IMR-90 (cell line): Measurements from ENCODE around the gene PDE8B. TPM values are rescaled to one million over a fixed set of nuclear protein-coding genes. Genes with fewer than 3 reads are reported as not detected.

Experiments
- ATAC-seq: fragments of 200-7000 bp; cut with Tn5 transposase; 2 replicates; pipeline ENCODE4 v1.9.1; 2020; ENCODE audit warnings: low read depth, mild to moderate bottlenecking, moderate library complexity
- BruUV-seq: library from RNA; stranded (reverse); fragments of 400-500 nt; replicated peaks from 2 replicates; lab custom pipeline; 2021; lab: Mats Ljungman, UMichigan
- CTCF ChIA-PET: fragments of 300-600 bp; formaldehyde crosslinking; extraction: SDS; loops from one replicate; lab custom pipeline; 2021; ENCODE audit warnings: antibody characterized with exemption; lab: Yijun Ruan, JAX
- POLR2A ChIA-PET: fragments of 300-600 bp; sonication (Branson Sonifier 250); formaldehyde crosslinking; loops from one replicate; lab custom pipeline; 2022; ENCODE audit warnings: antibody characterized with exemption; ENCODE audit not compliant: unreplicated experiment; lab: Charles Lee
- DNase-seq: peaks from one replicate; pipeline ENCODE4 v3.0.0; 2013
- H2AFZ ChIP-seq: replicated peaks from 2 replicates; pipeline ENCODE3; 2013; ENCODE audit warnings: low read length, mild to moderate bottlenecking; ENCODE audit not compliant: poor library complexity
- H2AK5ac ChIP-seq: 2 replicates; pipeline ENCODE4 v1.6.1; 2013; ENCODE audit warnings: low read depth, low read length, inconsistent platforms
- H2AK9ac ChIP-seq: replicated peaks from 2 replicates; pipeline ENCODE3; 2013; ENCODE audit warnings: mild to moderate bottlenecking, low read depth, low read length, moderate library complexity; ENCODE audit not compliant: poor library complexity
- H2BK120ac ChIP-seq: 2 replicates; pipeline ENCODE4 v1.6.1; 2013; ENCODE audit warnings: low read depth, low read length, inconsistent platforms
- H2BK15ac ChIP-seq: 3 replicates; pipeline ENCODE4 v1.6.1; 2013; ENCODE audit warnings: low read depth, low read length, inconsistent platforms
- H2BK20ac ChIP-seq: 2 replicates; pipeline ENCODE4 v1.6.1; 2013; ENCODE audit warnings: low read depth, mild to moderate bottlenecking, inconsistent platforms, low read length, moderate library complexity
- H2BK5ac ChIP-seq: 2 replicates; pipeline ENCODE4 v1.6.1; 2013; ENCODE audit warnings: mild to moderate bottlenecking, low read depth, low read length, inconsistent platforms; ENCODE audit not compliant: poor library complexity, severe bottlenecking
- H3K14ac ChIP-seq: replicated peaks from 2 replicates; pipeline ENCODE4 v1.6.1; 2013; ENCODE audit warnings: low read depth, low read length, inconsistent platforms
- H3K18ac ChIP-seq: 2 replicates; pipeline ENCODE4 v1.6.1; 2013; ENCODE audit warnings: low read depth, low read length, control low read depth
- H3K23ac ChIP-seq: 2 replicates; pipeline ENCODE4 v1.6.1; 2013; ENCODE audit warnings: low read depth, low read length, inconsistent platforms
- H3K27ac ChIP-seq: 2 replicates; pipeline ENCODE4 v1.5.1; 2013; ENCODE audit warnings: mild to moderate bottlenecking, control low read depth, low read length; ENCODE audit not compliant: insufficient read depth
- H3K27me3 ChIP-seq: 2 replicates; pipeline ENCODE4 v1.6.1; 2013; ENCODE audit warnings: low read length; ENCODE audit not compliant: control insufficient read depth, insufficient read depth
- H3K36me3 ChIP-seq: 2 replicates; pipeline ENCODE4 v1.6.1; 2013; ENCODE audit warnings: low read length, mixed read lengths; ENCODE audit not compliant: control insufficient read depth, insufficient read depth
- H3K4ac ChIP-seq: 2 replicates; pipeline ENCODE4 v1.6.1; 2013; ENCODE audit warnings: low read depth, low read length, inconsistent platforms
- H3K4me1 ChIP-seq: 2 replicates; pipeline ENCODE4 v1.6.1; 2013; ENCODE audit warnings: low read length, mixed read lengths; ENCODE audit not compliant: control insufficient read depth, insufficient read depth
- H3K4me2 ChIP-seq: 2 replicates; pipeline ENCODE4 v1.6.1; 2013; ENCODE audit warnings: low read depth, mild to moderate bottlenecking, control low read depth, low read length, moderate library complexity
- H3K4me3 ChIP-seq: 2 replicates; pipeline ENCODE4 v1.5.1; 2013; ENCODE audit warnings: low read depth, mild to moderate bottlenecking, control low read depth, low read length, moderate library complexity; ENCODE audit not compliant: insufficient read depth
- H3K56ac ChIP-seq: 2 replicates; pipeline ENCODE4 v1.6.1; 2013; ENCODE audit warnings: low read length, inconsistent platforms; ENCODE audit not compliant: insufficient read depth; ENCODE audit errors: extremely low read depth
- H3K79me1 ChIP-seq, 2 experiments: 2 replicates each; pipeline ENCODE4 v1.6.1; 2013; ENCODE audit warnings: low read length in 2 of 2, inconsistent platforms in 1 of 2, low read depth in 1 of 2
- H3K9ac ChIP-seq: 2 replicates; pipeline ENCODE4 v1.6.1; 2013; ENCODE audit warnings: low read depth, low read length, control low read depth
- H3K9me1 ChIP-seq: 2 replicates; pipeline ENCODE4 v1.6.1; 2013; ENCODE audit warnings: low read length, inconsistent platforms; ENCODE audit not compliant: insufficient read depth
- H3K9me3 ChIP-seq: 2 replicates; pipeline ENCODE4 v1.6.1; 2013; ENCODE audit warnings: low read length; ENCODE audit not compliant: control insufficient read depth, insufficient read depth
- H4K20me1 ChIP-seq: 2 replicates; pipeline ENCODE4 v1.6.1; 2013; ENCODE audit warnings: low read length, inconsistent platforms; ENCODE audit not compliant: insufficient read depth
- H4K5ac ChIP-seq: 2 replicates; pipeline ENCODE4 v1.6.1; 2013; ENCODE audit warnings: mild to moderate bottlenecking, low read depth, low read length, control low read depth
- H4K8ac ChIP-seq, 2 experiments: 2 replicates each; pipeline ENCODE4 v1.6.1; 2013; ENCODE audit warnings: low read depth in 2 of 2, low read length in 2 of 2, control low read depth in 1 of 2, inconsistent platforms in 1 of 2
- H4K91ac ChIP-seq: 2 replicates; pipeline ENCODE4 v1.6.1; 2013; ENCODE audit warnings: low read depth, low read length, inconsistent platforms; ENCODE audit not compliant: insufficient read depth
- BHLHE40 ChIP-seq: fragments of 150-350 bp; IDR thresholded peaks from 2 replicates; pipeline ENCODE4 v1.6.1; 2016; ENCODE audit warnings: mild to moderate bottlenecking, low read depth, low read length
- CEBPB ChIP-seq: IDR thresholded peaks from 2 replicates; pipeline ENCODE4 v1.6.1; 2012; ENCODE audit warnings: low read depth, low read length, improper control_type of control experiment
- CHD1 ChIP-seq: IDR thresholded peaks from 2 replicates; pipeline ENCODE4 v1.6.1; 2012; ENCODE audit warnings: low read depth, low read length, improper control_type of control experiment
- FOS ChIP-seq: fragments of 150-350 bp; IDR thresholded peaks from 2 replicates; pipeline ENCODE4 v1.6.1; 2016; ENCODE audit warnings: low read depth, low read length
- MAZ ChIP-seq: IDR thresholded peaks from 2 replicates; pipeline ENCODE4 v1.6.1; 2012; ENCODE audit warnings: low read depth, mild to moderate bottlenecking, low read length, improper control_type of control experiment, moderate library complexity, borderline replicate concordance
- MXI1 ChIP-seq: IDR thresholded peaks from 2 replicates; pipeline ENCODE4 v1.6.1; 2012; ENCODE audit warnings: low read depth, mild to moderate bottlenecking, low read length, moderate library complexity, borderline replicate concordance
- NFE2L2 ChIP-seq: fragments of 150-350 bp; IDR thresholded peaks from 2 replicates; pipeline ENCODE4 v1.6.1; 2016; ENCODE audit warnings: low read depth, mild to moderate bottlenecking, low read length
- POLR2A ChIP-seq: IDR thresholded peaks from 2 replicates; pipeline ENCODE4 v1.6.1; 2012; ENCODE audit warnings: mild to moderate bottlenecking, low read depth, low read length
- RAD21 ChIP-seq: IDR thresholded peaks from 2 replicates; pipeline ENCODE4 v1.6.1; 2012; ENCODE audit warnings: low read length, improper control_type of control experiment
- RCOR1 ChIP-seq: IDR thresholded peaks from 2 replicates; pipeline ENCODE4 v1.6.1; 2012; ENCODE audit warnings: mild to moderate bottlenecking, low read length, improper control_type of control experiment; ENCODE audit not compliant: insufficient replicate concordance
- RFX5 ChIP-seq: IDR thresholded peaks from 2 replicates; pipeline ENCODE4 v1.8.0; 2012; ENCODE audit warnings: low read depth, mild to moderate bottlenecking, low read length, moderate library complexity
- SMC3 ChIP-seq: fragments of 150-350 bp; IDR thresholded peaks from 2 replicates; pipeline ENCODE4 v1.6.1; 2016; ENCODE audit warnings: low read depth, mild to moderate bottlenecking, antibody characterized with exemption, low read length, moderate library complexity
- WGBS, 2 experiments: methylation state at CpG; one replicate each; pipeline versions ENCODE4 v1.1.5 to v1.1.7; 2013; ENCODE audit warnings: missing lambda C conversion rate in 2 of 2; ENCODE audit not compliant: insufficient read length in 1 of 2; ENCODE audit errors: extremely low coverage in 2 of 2; 5-methylcytosine and 5-hydroxymethylcytosine counted together
- dilution Hi-C: fragments of 300-500 bp; cut with HindIII; formaldehyde crosslinking; loops from one replicate; pipeline ENCODE4 v1.14.3; 2018; ENCODE audit warnings: low sequenced_read_pairs; ENCODE audit not compliant: unreplicated experiment
- in situ Hi-C: fragments of 300-500 bp; cut with MboI; formaldehyde crosslinking; loops from 3 replicates; pipeline ENCODE4 v1.14.3; 2019; ENCODE audit warnings: low sequenced_read_pairs, inconsistent platforms, mixed read lengths
- intact Hi-C: fragments of 100-400 bp; cut with micrococcal nuclease; formaldehyde crosslinking; loops from 2 replicates; pipeline ENCODE4 v1.10.0; 2022
- polyA plus RNA-seq, 3 experiments: library from polyadenylated mRNA; depleted of rRNA; stranded (reverse); fragments of >200 nt; gene quantifications; 2 replicates each; pipeline ENCODE4 v1.2.3, GENCODE V29; 2012; ENCODE audit warnings: low replicate concordance in 1 of 3
- total RNA-seq: library from RNA; depleted of rRNA; stranded (reverse); fragments of >200 nt; gene quantifications from 2 replicates; pipeline ENCODE4 v1.2.3, GENCODE V29; 2012
- TF ChIP-seq, protein P1 (sequence below): fragments of 150-350 bp; IDR thresholded peaks from 2 replicates; pipeline ENCODE4 v1.6.1; 2016; ENCODE audit warnings: low read depth, mild to moderate bottlenecking, low read length, moderate library complexity, borderline replicate concordance
- TF ChIP-seq, protein P2 (sequence below): fragments of 150-350 bp; IDR thresholded peaks from 2 replicates; pipeline ENCODE4 v1.6.1; 2017; ENCODE audit warnings: mild to moderate bottlenecking, antibody characterized with exemption, low read length, low read depth
- TF ChIP-seq, protein P3 (sequence below): conservative IDR thresholded peaks from 2 replicates; pipeline ENCODE4 v1.5.1; 2012; ENCODE audit warnings: mild to moderate bottlenecking, low read depth, low read length, improper control_type of control experiment

PDE8B gene
- total and polyA plus RNA-seq, 2 of the 4 experiments (the other 2 are of a cell fraction), result under 0.01 to 0.03 TPM

DNA sequence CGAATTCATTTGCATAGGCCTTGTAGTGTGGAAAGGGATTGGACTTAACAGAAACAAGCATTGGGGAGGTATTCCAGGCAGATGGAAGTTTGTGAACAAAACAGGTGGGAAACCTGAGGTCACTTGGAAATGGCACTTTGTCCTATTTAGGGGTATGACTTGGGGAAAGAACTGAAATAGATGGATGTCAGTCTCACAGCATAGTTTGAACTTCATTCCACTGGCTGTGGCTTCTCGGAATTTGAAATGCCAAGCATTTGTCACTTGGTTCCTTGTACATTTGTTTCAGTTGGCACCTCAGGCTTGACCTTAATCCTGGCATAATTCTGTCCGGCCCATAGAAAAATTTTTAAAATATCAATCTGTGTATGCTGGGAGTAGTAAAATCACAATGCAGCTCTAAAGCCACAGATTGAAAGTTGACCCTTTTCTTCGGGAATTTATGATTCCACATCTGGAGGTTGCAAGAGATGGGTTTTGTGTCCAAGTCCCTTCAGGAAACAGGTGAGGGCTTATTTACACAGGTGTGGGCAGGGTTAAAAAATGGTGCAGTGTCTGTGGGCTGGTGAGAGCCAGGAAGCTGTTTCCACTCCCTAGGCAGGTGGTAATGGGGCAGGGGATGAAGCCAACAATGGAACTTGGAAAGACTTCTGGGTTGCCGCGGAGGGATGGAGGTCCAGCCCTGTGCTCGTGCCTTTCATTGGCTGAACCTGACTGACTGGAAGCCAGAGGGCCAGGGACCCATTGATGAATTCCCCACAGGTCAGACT lies 39.2 kb upstream of the PDE8B start:
- no peak overlapping the region for H2BK15ac ChIP-seq
- CTCF ChIA-PET, result no interaction called here
- WGBS, 2 experiments, result 60% methylated on average over 1 of the region's 7 CpGs; no CpG with 5 or more reads in 1 of the 2 experiments
- DNase-seq, result no peak
- no peak overlapping the region for H3K9ac ChIP-seq
- no peak overlapping the region for H3K4ac ChIP-seq
- no peak overlapping the region for H3K4me3 ChIP-seq
- intact Hi-C loops (loop anchor here (10.0 kb wide), 1 partner anchor 1853 kb away; no protein-coding TSS in a partner anchor), dilution Hi-C loops (no loop called here), in situ Hi-C loops (no loop called here)
- POLR2A ChIA-PET, result no interaction called here
- H3K56ac ChIP-seq, result no peak overlapping the region
- H3K14ac ChIP-seq, result no peak overlapping the region
- no peak for ATAC-seq
- H2BK5ac ChIP-seq, result no peak overlapping the region
- no peak overlapping the region for H2AK5ac ChIP-seq
- no peak overlapping the region for H3K18ac ChIP-seq
- no peak overlapping the region for H2AFZ ChIP-seq
- H2BK20ac ChIP-seq, result no peak overlapping the region
- H3K23ac ChIP-seq, result no peak overlapping the region
- H3K36me3 ChIP-seq, result no peaks in the 10 kb centered on the region
- no peak overlapping the region for H4K91ac ChIP-seq
- H3K9me3 ChIP-seq, result no peaks in the 10 kb centered on the region
- no peak overlapping the region for H3K27ac ChIP-seq
- no peaks in the 10 kb centered on the region for H4K20me1 ChIP-seq
- no peaks in the 10 kb centered on the region for H3K79me1 ChIP-seq
- no peak overlapping the region for H2BK120ac ChIP-seq
- H2AK9ac ChIP-seq, result no peak overlapping the region
- no peak overlapping the region for H4K8ac ChIP-seq
- no peak overlapping the region for H3K4me2 ChIP-seq
- H3K4me1 ChIP-seq, result peaks cover 20% of the 10 kb centered on the region
- H3K27me3 ChIP-seq, result peaks cover 13% of the 10 kb centered on the region
- no peak overlapping the region for H4K5ac ChIP-seq
- H3K9me1 ChIP-seq, result peaks cover 23% of the 10 kb centered on the region
- no TSS peak for BruUV-seq
- TF ChIP-seq NFE2L2 (no peak), RFX5 (no peak), RCOR1 (no peak), FOS (no peak), CEBPB (no peak), CHD1 (no peak), MXI1 (no peak), MAZ (no peak), RAD21 (no peak), POLR2A (no peak), BHLHE40 (no peak), SMC3 (no peak)
- TF ChIP-seq, protein P1, sequence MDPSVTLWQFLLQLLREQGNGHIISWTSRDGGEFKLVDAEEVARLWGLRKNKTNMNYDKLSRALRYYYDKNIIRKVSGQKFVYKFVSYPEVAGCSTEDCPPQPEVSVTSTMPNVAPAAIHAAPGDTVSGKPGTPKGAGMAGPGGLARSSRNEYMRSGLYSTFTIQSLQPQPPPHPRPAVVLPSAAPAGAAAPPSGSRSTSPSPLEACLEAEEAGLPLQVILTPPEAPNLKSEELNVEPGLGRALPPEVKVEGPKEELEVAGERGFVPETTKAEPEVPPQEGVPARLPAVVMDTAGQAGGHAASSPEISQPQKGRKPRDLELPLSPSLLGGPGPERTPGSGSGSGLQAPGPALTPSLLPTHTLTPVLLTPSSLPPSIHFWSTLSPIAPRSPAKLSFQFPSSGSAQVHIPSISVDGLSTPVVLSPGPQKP, result no peak
- TF ChIP-seq, protein P2, sequence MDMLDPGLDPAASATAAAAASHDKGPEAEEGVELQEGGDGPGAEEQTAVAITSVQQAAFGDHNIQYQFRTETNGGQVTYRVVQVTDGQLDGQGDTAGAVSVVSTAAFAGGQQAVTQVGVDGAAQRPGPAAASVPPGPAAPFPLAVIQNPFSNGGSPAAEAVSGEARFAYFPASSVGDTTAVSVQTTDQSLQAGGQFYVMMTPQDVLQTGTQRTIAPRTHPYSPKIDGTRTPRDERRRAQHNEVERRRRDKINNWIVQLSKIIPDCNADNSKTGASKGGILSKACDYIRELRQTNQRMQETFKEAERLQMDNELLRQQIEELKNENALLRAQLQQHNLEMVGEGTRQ, result no peak
- TF ChIP-seq, protein P3, sequence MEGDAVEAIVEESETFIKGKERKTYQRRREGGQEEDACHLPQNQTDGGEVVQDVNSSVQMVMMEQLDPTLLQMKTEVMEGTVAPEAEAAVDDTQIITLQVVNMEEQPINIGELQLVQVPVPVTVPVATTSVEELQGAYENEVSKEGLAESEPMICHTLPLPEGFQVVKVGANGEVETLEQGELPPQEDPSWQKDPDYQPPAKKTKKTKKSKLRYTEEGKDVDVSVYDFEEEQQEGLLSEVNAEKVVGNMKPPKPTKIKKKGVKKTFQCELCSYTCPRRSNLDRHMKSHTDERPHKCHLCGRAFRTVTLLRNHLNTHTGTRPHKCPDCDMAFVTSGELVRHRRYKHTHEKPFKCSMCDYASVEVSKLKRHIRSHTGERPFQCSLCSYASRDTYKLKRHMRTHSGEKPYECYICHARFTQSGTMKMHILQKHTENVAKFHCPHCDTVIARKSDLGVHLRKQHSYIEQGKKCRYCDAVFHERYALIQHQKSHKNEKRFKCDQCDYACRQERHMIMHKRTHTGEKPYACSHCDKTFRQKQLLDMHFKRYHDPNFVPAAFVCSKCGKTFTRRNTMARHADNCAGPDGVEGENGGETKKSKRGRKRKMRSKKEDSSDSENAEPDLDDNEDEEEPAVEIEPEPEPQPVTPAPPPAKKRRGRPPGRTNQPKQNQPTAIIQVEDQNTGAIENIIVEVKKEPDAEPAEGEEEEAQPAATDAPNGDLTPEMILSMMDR, result no peak
